ENCODE data around the gene AKR7A2. TPM values are rescaled to one million over a fixed set of nuclear protein-coding genes. Genes with fewer than 3 reads are reported as not detected.

Gene AKR7A2
- total and polyA plus RNA-seq, 2 experiments from 2014 or later, result 157 to 195 TPM

DNA sequence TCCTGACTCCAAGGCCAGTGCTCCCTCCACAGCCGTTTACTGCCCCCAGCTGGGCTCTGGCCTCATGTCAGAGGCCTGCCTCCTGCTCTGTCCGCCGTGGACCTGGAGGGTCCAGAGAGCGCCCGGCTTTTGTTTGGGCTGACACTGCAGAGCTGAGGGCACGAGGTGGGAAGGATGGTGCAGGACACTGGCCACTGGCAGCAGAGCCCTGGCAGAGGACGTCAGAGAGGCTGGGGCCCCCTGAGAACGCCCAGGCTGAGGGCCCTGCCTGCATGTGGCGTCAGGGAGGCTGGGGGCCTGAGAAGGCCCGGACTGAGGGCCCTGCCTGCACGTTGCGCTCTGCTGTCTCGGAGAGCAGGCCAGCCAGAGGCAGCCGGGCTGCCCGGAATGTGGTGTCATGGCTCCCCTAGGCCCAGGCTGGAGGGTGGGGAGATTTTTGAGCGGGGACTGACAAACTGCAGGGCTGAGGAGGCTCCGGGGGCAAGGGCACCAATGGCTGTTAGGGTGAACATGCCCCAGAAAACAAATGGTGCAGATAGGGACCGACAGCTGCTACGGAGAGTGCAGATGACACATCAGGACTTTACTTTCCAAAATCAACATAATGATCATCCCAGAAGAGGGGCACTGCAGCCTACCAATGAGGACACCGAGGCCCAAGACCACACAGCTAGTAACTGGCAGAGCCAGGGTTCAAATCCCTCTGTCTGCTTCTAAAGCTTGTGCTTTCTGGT, 31.8 kb upstream of the AKR7A2 start:
- H3K36me3 ChIP-seq, result peaks cover 24% of the 10 kb centered on the region
- no peaks in the 10 kb centered on the region for H3K9me3 ChIP-seq (ENCODE audit: low read depth)
- H3K4me3 ChIP-seq, result no peak overlapping the region
- H3K4me1 ChIP-seq (ENCODE audit: low read depth), result no peaks in the 10 kb centered on the region
- DNase-seq (ENCODE audit: low read depth in 1 of 2, low spot score in 1 of 2), result no peak
- TF ChIP-seq, protein P1, sequence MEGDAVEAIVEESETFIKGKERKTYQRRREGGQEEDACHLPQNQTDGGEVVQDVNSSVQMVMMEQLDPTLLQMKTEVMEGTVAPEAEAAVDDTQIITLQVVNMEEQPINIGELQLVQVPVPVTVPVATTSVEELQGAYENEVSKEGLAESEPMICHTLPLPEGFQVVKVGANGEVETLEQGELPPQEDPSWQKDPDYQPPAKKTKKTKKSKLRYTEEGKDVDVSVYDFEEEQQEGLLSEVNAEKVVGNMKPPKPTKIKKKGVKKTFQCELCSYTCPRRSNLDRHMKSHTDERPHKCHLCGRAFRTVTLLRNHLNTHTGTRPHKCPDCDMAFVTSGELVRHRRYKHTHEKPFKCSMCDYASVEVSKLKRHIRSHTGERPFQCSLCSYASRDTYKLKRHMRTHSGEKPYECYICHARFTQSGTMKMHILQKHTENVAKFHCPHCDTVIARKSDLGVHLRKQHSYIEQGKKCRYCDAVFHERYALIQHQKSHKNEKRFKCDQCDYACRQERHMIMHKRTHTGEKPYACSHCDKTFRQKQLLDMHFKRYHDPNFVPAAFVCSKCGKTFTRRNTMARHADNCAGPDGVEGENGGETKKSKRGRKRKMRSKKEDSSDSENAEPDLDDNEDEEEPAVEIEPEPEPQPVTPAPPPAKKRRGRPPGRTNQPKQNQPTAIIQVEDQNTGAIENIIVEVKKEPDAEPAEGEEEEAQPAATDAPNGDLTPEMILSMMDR (IDR thresholded peaks at IDR 0.05; ENCODE audit: low read depth, low read length), result no peak
- H3K27me3 ChIP-seq, result no peaks in the 10 kb centered on the region
- no peak overlapping the region for H3K27ac ChIP-seq

DNA sequence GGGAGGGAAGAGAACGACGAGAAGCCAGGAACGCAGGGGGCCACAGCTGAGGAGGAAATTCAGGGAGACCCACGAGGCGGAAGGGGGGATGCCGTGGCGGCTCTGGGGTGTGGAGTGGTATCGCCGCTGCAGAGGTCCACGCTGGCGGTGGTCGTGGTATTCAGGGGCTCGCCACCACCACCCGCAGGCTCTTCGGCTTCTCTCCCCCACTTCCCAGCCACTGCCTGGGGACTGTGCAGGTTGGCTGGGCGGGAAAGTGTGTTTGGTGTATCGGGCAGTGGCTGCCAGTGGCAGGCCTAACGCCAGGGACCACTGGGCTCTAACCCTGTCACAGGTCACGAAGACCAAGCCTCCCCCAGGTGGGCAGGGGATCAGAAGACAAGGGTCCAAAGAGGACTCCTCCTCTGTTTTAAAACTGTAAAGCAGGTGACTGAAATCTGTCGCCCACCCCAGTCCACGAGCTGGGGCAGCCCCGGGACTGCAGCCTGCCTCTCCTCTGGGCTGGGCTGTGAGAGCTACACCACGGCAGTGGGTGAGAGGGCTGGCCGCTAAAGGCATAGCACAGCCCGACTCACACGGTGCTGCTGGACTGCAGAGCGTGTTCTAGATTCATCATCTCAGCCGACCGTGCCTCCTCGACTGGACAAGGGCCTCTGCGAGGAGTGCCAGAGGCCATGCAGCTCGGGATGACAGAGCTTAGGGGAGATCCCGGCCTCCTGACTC, 31.1 kb upstream of the AKR7A2 start:
- Histone ChIP-seq H3K27me3 (no peaks in the 10 kb centered on the region), H3K27ac (no peak overlapping the region), H3K36me3 (peaks cover 22% of the 10 kb centered on the region), H3K4me3 (no peak overlapping the region), H3K4me1 (ENCODE audit: low read depth) (no peaks in the 10 kb centered on the region), H3K9me3 (ENCODE audit: low read depth) (no peaks in the 10 kb centered on the region)
- DNase-seq (ENCODE audit: low read depth in 1 of 2, low spot score in 1 of 2), result no peak
- TF ChIP-seq, protein P1 (IDR thresholded peaks at IDR 0.05; ENCODE audit: low read depth, low read length), result no peak

- H3K9me3 ChIP-seq (ENCODE audit: low read depth), result no peaks in the 10 kb centered on the region
- no peaks in the 10 kb centered on the region for H3K27me3 ChIP-seq
- no peak overlapping the region for H3K27ac ChIP-seq
- H3K4me3 ChIP-seq, result no peak overlapping the region
- H3K4me1 ChIP-seq (ENCODE audit: low read depth), result no peaks in the 10 kb centered on the region
- no peak for DNase-seq (ENCODE audit: low read depth in 1 of 2, low spot score in 1 of 2)
- H3K36me3 ChIP-seq, result peaks cover 22% of the 10 kb centered on the region
- TF ChIP-seq, protein P1 (IDR thresholded peaks at IDR 0.05; ENCODE audit: low read depth, low read length), result no peak
Observed at GRCh38 chr1:19342062-19342750, 30.3 kb upstream of the AKR7A2 start.

GRCh38 chr1:19341201-19342061, 29.5 kb upstream of the AKR7A2 start:
- H3K4me1 ChIP-seq (ENCODE audit: low read depth), result no peaks in the 10 kb centered on the region
- no peak overlapping the region for H3K27ac ChIP-seq
- peak; percentile 81 to 82 for DNase-seq (ENCODE audit: low read depth in 1 of 2, low spot score in 1 of 2)
- H3K4me3 ChIP-seq, result no peak overlapping the region
- H3K9me3 ChIP-seq (ENCODE audit: low read depth), result no peaks in the 10 kb centered on the region
- peaks cover 22% of the 10 kb centered on the region for H3K36me3 ChIP-seq
- no peaks in the 10 kb centered on the region for H3K27me3 ChIP-seq
- TF ChIP-seq, protein P1 (IDR thresholded peaks at IDR 0.05; ENCODE audit: low read depth, low read length), result peak; percentile 94

DNA sequence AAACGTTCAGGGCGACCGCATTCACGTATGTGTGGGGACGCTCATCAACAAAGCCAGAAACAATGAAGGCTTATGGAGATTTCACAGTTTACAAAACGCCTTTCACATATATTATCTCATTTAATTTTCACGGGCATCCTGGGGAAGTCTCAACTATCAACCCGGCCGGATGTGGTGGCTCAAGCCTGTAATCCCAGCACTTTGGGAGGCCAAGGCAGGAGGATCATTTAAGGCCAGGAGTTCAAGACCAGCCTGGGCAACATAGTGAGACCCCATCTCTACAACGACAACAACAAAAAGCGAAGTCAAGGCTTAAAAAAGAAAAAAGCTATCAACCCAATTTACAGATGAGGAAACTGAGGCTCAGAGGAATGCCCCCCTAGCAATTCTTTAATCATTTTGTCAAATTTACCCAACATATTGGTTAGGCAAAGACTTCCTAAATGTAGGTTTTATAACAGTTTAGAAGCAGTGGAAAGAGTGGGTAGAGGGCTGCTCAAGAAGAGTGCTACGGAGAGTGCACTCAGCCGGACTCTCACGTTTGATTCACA, 28.5 kb upstream of the AKR7A2 start:
- H3K27ac ChIP-seq, result no peak overlapping the region
- H3K9me3 ChIP-seq (ENCODE audit: low read depth), result no peaks in the 10 kb centered on the region
- TF ChIP-seq, protein P1 (IDR thresholded peaks at IDR 0.05; ENCODE audit: low read depth, low read length), result no peak
- no peak for DNase-seq (ENCODE audit: low read depth in 1 of 2, low spot score in 1 of 2)
- no peaks in the 10 kb centered on the region for H3K4me1 ChIP-seq (ENCODE audit: low read depth)
- peaks cover 22% of the 10 kb centered on the region for H3K36me3 ChIP-seq
- no peaks in the 10 kb centered on the region for H3K27me3 ChIP-seq
- no peak overlapping the region for H3K4me3 ChIP-seq
